Measurements from ENCODE around the gene PTPRJ.

DNA sequence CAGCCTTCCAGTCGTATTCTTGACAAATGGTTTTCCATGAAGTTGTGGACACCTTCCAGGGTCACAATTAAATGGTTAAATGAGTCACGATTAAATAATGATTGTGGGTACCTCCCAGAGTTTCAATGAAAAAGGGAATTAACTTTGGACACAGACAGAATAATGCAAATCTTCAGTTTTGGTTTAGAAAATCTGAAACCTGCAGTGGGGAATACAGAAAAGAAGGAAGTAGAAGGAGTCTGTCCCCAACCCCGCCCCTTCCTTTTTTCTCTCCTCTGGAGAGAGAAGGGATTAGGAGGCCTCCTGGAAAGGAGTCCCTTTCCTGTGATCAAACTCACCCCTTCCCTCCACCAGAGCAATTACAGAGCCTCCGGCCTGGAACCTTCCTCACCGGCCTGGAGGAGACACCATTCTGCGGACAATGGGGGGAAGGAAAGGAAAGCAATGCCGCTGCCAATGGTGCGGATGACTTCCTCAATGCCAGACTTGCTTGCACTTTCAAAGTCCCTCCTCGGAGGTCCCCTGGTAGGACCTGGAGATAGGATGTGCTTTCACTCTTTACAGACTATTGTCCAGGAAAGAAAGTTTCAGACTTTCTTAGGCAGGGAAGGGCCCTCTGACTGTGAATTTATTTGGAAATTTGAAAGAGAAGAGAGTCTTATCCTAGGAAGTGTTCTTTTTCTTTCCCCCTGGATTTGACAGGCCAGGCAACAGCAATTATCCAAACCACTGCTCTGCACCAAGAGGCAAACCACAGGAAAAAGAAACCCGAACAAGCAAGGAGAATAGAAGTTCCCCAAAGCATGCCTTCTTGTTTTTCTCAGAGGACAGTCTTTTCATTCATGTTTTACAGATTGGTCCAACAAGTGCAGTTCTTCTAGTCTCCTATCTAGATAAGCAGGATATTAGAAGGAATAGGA is 86.8 kb downstream of the PTPRJ start:
- TF ChIP-seq CEBPB (IDR thresholded peaks at IDR 0.05; ENCODE audit: low read depth, low read length) (no peak), POLR2A (IDR thresholded peaks at IDR 0.05; ENCODE audit: low read depth, low read length) (no peak), SMC3 (IDR thresholded peaks at IDR 0.05; ENCODE audit: low read depth, low read length) (no peak), NFE2L2 (IDR thresholded peaks at IDR 0.05; ENCODE audit: low read depth, low read length) (no peak), RCOR1 (IDR thresholded peaks at IDR 0.05; ENCODE audit: insufficient replicate concordance, low read length) (no peak), MXI1 (IDR thresholded peaks at IDR 0.05; ENCODE audit: borderline replicate concordance, low read depth, low read length) (no peak), CHD1 (IDR thresholded peaks at IDR 0.05; ENCODE audit: low read depth, low read length) (no peak), BHLHE40 (IDR thresholded peaks at IDR 0.05; ENCODE audit: low read depth, low read length) (no peak), MAFK (IDR thresholded peaks at IDR 0.05; ENCODE audit: low read depth, low read length) (no peak)
- TF ChIP-seq, protein P1, sequence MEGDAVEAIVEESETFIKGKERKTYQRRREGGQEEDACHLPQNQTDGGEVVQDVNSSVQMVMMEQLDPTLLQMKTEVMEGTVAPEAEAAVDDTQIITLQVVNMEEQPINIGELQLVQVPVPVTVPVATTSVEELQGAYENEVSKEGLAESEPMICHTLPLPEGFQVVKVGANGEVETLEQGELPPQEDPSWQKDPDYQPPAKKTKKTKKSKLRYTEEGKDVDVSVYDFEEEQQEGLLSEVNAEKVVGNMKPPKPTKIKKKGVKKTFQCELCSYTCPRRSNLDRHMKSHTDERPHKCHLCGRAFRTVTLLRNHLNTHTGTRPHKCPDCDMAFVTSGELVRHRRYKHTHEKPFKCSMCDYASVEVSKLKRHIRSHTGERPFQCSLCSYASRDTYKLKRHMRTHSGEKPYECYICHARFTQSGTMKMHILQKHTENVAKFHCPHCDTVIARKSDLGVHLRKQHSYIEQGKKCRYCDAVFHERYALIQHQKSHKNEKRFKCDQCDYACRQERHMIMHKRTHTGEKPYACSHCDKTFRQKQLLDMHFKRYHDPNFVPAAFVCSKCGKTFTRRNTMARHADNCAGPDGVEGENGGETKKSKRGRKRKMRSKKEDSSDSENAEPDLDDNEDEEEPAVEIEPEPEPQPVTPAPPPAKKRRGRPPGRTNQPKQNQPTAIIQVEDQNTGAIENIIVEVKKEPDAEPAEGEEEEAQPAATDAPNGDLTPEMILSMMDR (conservative IDR thresholded peaks at IDR 0.05; ENCODE audit: low read depth, low read length): no peak
- TF ChIP-seq, protein P2, sequence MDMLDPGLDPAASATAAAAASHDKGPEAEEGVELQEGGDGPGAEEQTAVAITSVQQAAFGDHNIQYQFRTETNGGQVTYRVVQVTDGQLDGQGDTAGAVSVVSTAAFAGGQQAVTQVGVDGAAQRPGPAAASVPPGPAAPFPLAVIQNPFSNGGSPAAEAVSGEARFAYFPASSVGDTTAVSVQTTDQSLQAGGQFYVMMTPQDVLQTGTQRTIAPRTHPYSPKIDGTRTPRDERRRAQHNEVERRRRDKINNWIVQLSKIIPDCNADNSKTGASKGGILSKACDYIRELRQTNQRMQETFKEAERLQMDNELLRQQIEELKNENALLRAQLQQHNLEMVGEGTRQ (IDR thresholded peaks at IDR 0.05; ENCODE audit: low read depth, low read length): no peak
